HCT116 (cell line): ENCODE measurements around the gene CNKSR3. TPM values are rescaled to one million over a fixed set of nuclear protein-coding genes. Genes with fewer than 3 reads are reported as not detected.

Source experiments
- ATAC-seq: fragments of 200-7000 bp; cut with Tn5 transposase; 2 replicates; pipeline ENCODE4 v1.9.1; 2020; ENCODE audit warnings: mild to moderate bottlenecking, moderate library complexity
- BruUV-seq: library from RNA; stranded (reverse); fragments of 400-500 nt; replicated peaks from 2 replicates; lab custom pipeline; 2021; lab: Mats Ljungman, UMichigan
- CTCF ChIA-PET: fragments of 300-600 bp; sonication (Branson Sonifier 250); formaldehyde crosslinking; loops from one replicate; lab custom pipeline; 2021; ENCODE audit warnings: antibody characterized with exemption; lab: Charles Lee
- POLR2A ChIA-PET: fragments of 300-600, 350-600 bp; sonication (Branson Sonifier 250); formaldehyde crosslinking; loops from one replicate; lab custom pipeline; 2021; ENCODE audit warnings: antibody characterized with exemption; lab: Charles Lee
- RAD21 ChIA-PET, 2 experiments: fragments of 300-600 bp; sonication (Branson Sonifier 250); formaldehyde crosslinking; loops; one replicate each; lab custom pipeline; 2023; ENCODE audit warnings: low total read pairs in 2 of 2; ENCODE audit not compliant: uncharacterized antibody in 2 of 2, unreplicated experiment in 2 of 2, low non-redundant PET in 1 of 2; lab: Charles Lee
- DNase-seq: peaks from one replicate; pipeline ENCODE4 v3.0.0-alpha.2; 2010; ENCODE audit warnings: low read depth, low spot score
- H2AFZ ChIP-seq: fragments of 200-600 bp; shearing (Covaris generic), sonication (generic); 2 replicates; pipeline ENCODE4 v1.6.1; 2017; ENCODE audit warnings: low read depth, mixed run types, mixed read lengths, antibody characterized with exemption, low read length; ENCODE audit not compliant: poor library complexity, severe bottlenecking
- H3K27ac ChIP-seq: 2 replicates; pipeline ENCODE4 v1.5.1; 2012; ENCODE audit warnings: low read depth, low read length
- H3K27me3 ChIP-seq: fragments of 200-600 bp; sonication (generic); 2 replicates; pipeline ENCODE4 v1.6.1; 2016; ENCODE audit warnings: mixed run types, low read length, mixed read lengths; ENCODE audit not compliant: insufficient read depth
- H3K36me3 ChIP-seq, 2 experiments: fragments of 200-500 bp in 1 of 2; fragments of 200-600 bp in 1 of 2; sonication (Bioruptor generic) in 1 of 2; sonication (generic) in 1 of 2; 2 replicates each; pipeline versions ENCODE4 v1.5.1 to v1.6.1; 2014 to 2016; ENCODE audit warnings: low read length in 2 of 2, inconsistent platforms in 1 of 2, mixed read lengths in 1 of 2, mixed run types in 1 of 2; ENCODE audit not compliant: insufficient read depth in 2 of 2, control insufficient read depth in 1 of 2
- H3K4me1 ChIP-seq, 2 experiments: fragments of 200-600 bp in 1 of 2; sonication (generic) in 1 of 2; 2 replicates each; pipeline versions ENCODE4 v1.5.1 to v1.6.1; 2012 to 2017; ENCODE audit warnings: low read length in 2 of 2, inconsistent platforms in 1 of 2, mild to moderate bottlenecking in 1 of 2, mixed read lengths in 1 of 2, mixed run types in 1 of 2, moderate library complexity in 1 of 2; ENCODE audit not compliant: insufficient read depth in 2 of 2, control insufficient read depth in 1 of 2
- H3K4me2 ChIP-seq: fragments of 200-600 bp; sonication (generic); 2 replicates; pipeline ENCODE4 v1.6.1; 2017; ENCODE audit warnings: mixed run types, low read length, mixed read lengths
- H3K4me3 ChIP-seq, 2 experiments: fragments of 200-600 bp in 1 of 2; sonication (generic) in 1 of 2; replicated peaks in 1 of 2; 2 replicates each; pipeline ENCODE4 v1.5.1; 2011 to 2016; ENCODE audit warnings: low read length in 2 of 2, control low read depth in 1 of 2, low read depth in 1 of 2, mild to moderate bottlenecking in 1 of 2, mixed read lengths in 1 of 2, mixed run types in 1 of 2
- H3K79me2 ChIP-seq: fragments of 200-600 bp; sonication (generic); 2 replicates; pipeline ENCODE4 v1.6.1; 2017; ENCODE audit warnings: mild to moderate bottlenecking, mixed run types, low read length, moderate library complexity, mixed read lengths; ENCODE audit not compliant: insufficient read depth
- H3K9ac ChIP-seq: fragments of 200-600 bp; sonication (generic); 2 replicates; pipeline ENCODE4 v1.6.1; 2016; ENCODE audit warnings: low read length, mixed read lengths
- H3K9me2 ChIP-seq: fragments of 200-600 bp; sonication (generic), shearing (Covaris generic); 2 replicates; pipeline ENCODE4 v1.6.1; 2017; ENCODE audit warnings: mixed run types, mild to moderate bottlenecking, moderate library complexity; ENCODE audit not compliant: insufficient read depth
- H3K9me3 ChIP-seq, 2 experiments: fragments of 200-500 bp in 1 of 2; fragments of 200-600 bp in 1 of 2; sonication (Bioruptor generic) in 1 of 2; sonication (generic) in 1 of 2; 2 replicates each; pipeline ENCODE4 v1.6.1; 2014 to 2017; ENCODE audit warnings: low read length in 2 of 2, mixed read lengths in 2 of 2, inconsistent platforms in 1 of 2, low read depth in 1 of 2, mild to moderate bottlenecking in 1 of 2, mixed run types in 1 of 2, moderate library complexity in 1 of 2; ENCODE audit not compliant: control insufficient read depth in 1 of 2, insufficient read depth in 1 of 2
- H4K20me1 ChIP-seq: fragments of 200-600 bp; sonication (generic), shearing (Covaris generic); 2 replicates; pipeline ENCODE4 v1.6.1; 2017; ENCODE audit warnings: mixed run types, mild to moderate bottlenecking, moderate library complexity; ENCODE audit not compliant: insufficient read depth
- CBX3 ChIP-seq: IDR thresholded peaks from 2 replicates; pipeline ENCODE4 v1.6.1; 2012; ENCODE audit warnings: low read depth
- CEBPB ChIP-seq: IDR thresholded peaks from 2 replicates; pipeline ENCODE4 v1.6.1; 2012; ENCODE audit warnings: low read depth
- ELF1 ChIP-seq: IDR thresholded peaks from 2 replicates; pipeline ENCODE4 v1.6.1; 2012; ENCODE audit warnings: low read depth, borderline replicate concordance
- EZH2 ChIP-seq: fragments of 200-600 bp; sonication (generic); IDR thresholded peaks from 2 replicates; pipeline ENCODE4 v1.6.1; 2017; ENCODE audit warnings: antibody characterized with exemption, mixed run types
- FOSL1 ChIP-seq: IDR thresholded peaks from 2 replicates; pipeline ENCODE4 v1.6.1; 2012; ENCODE audit warnings: low read depth
- JUND ChIP-seq: IDR thresholded peaks from 2 replicates; pipeline ENCODE4 v1.6.1; 2012
- POLR2AphosphoS5 ChIP-seq: IDR thresholded peaks from 2 replicates; pipeline ENCODE4 v1.6.1; 2011; ENCODE audit warnings: mild to moderate bottlenecking, low read depth, low read length, moderate library complexity
- RAD21 ChIP-seq: IDR thresholded peaks from 2 replicates; pipeline ENCODE4 v1.6.1; 2012; ENCODE audit warnings: low read depth, mild to moderate bottlenecking
- REST ChIP-seq: IDR thresholded peaks from 2 replicates; pipeline ENCODE4 v1.6.1; 2012; ENCODE audit warnings: low read depth
- SIN3A ChIP-seq: IDR thresholded peaks from 2 replicates; pipeline ENCODE4 v1.6.1; 2012; ENCODE audit warnings: low read depth
- SP1 ChIP-seq: IDR thresholded peaks from 2 replicates; pipeline ENCODE4 v1.6.1; 2012; ENCODE audit warnings: low read depth
- SRF ChIP-seq: IDR thresholded peaks from 2 replicates; pipeline ENCODE4 v1.6.1; 2012; ENCODE audit warnings: low read depth
- TCF7L2 ChIP-seq: IDR thresholded peaks from 2 replicates; pipeline ENCODE4 v1.7.0; 2011; ENCODE audit warnings: borderline replicate concordance, inconsistent platforms; ENCODE audit not compliant: insufficient read depth, insufficient read length; ENCODE audit errors: extremely low read depth
- ZBTB33 ChIP-seq: IDR thresholded peaks from 2 replicates; pipeline ENCODE4 v1.6.1; 2011; ENCODE audit warnings: mild to moderate bottlenecking, low read length, moderate library complexity; ENCODE audit not compliant: insufficient replicate concordance; ENCODE audit errors: extremely low read depth
- intact Hi-C: fragments of 100-400 bp; cut with micrococcal nuclease; formaldehyde crosslinking; loops from 2 replicates; pipeline ENCODE4 v1.10.0; 2022
- total RNA-seq: library from RNA; stranded (reverse); gene quantifications from one replicate; pipeline ENCODE4 v1.2.1, GENCODE V29; 2021; ENCODE audit not compliant: unreplicated experiment
- TF ChIP-seq, protein P1 (sequence below): IDR thresholded peaks from 2 replicates; pipeline ENCODE4 v1.6.1; 2012
- TF ChIP-seq, protein P2 (sequence below): IDR thresholded peaks from 2 replicates; pipeline ENCODE4 v1.6.1; 2012
- TF ChIP-seq, protein P3 (sequence below), 3 experiments: fragments of 200-600 bp in 1 of 3; sonication (generic) in 1 of 3; IDR thresholded peaks in 2 of 3; conservative IDR thresholded peaks in 1 of 3; 2 replicates each; pipeline ENCODE4 v1.5.1; 2012 to 2017; ENCODE audit warnings: low read depth in 2 of 3, low read length in 2 of 3, antibody characterized with exemption in 1 of 3, borderline replicate concordance in 1 of 3, control low read depth in 1 of 3, mild to moderate bottlenecking in 1 of 3, mixed read lengths in 1 of 3, mixed run types in 1 of 3, moderate library complexity in 1 of 3; ENCODE audit not compliant: insufficient read depth in 1 of 3

CNKSR3 gene
- total RNA-seq, 1 experiment from 2014 or later: 15.4 TPM

GRCh38 chr6:154410619-154411072 is 99.8 kb downstream of the CNKSR3 start:
- Histone ChIP-seq H3K4me1 (peaks cover 25 to 28% of the 10 kb centered on the region in 2 experiments), H3K27ac (peak overlapping the region; percentile 45), H3K79me2 (no peaks in the 10 kb centered on the region), H3K9ac (0 out of 2 replicates have a peak overlapping the region, but pooled peaks have one; percentile 14), H3K9me2 (no peaks in the 10 kb centered on the region), H3K4me2 (peak overlapping the region; percentile 66), H3K4me3 (peak overlapping the region in 1 of 2 experiments; percentile 18; a peak in 2 of 4 replicates), H2AFZ (no peak overlapping the region), H4K20me1 (no peaks in the 10 kb centered on the region), H3K36me3 (0 out of 4 replicates have a peak, but pooled peaks cover 0 to 7% of the 10 kb centered on the region in 2 experiments), H3K27me3 (no peaks in the 10 kb centered on the region), H3K9me3 (no peaks in the 10 kb centered on the region)
- intact Hi-C loops: no loop called here
- BruUV-seq: no TSS peak
- ChIA-PET POLR2A (interaction anchor here (1.2 kb wide), 1 partner anchor 17 kb away, joined by 3 read pairs; no protein-coding TSS in a partner anchor), RAD21 (no interaction called here), CTCF (no interaction called here)
- peak; percentile 66 for DNase-seq
- TF ChIP-seq, protein P1, sequence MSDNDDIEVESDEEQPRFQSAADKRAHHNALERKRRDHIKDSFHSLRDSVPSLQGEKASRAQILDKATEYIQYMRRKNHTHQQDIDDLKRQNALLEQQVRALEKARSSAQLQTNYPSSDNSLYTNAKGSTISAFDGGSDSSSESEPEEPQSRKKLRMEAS: peak; percentile 8; the same call in 1 of the 2 replicates
- TF ChIP-seq POLR2AphosphoS5: peak; percentile 47; the same call in 1 of the 2 replicates
- peak; percentile 29; the same call in 1 of the 2 replicates for TF ChIP-seq CEBPB
- no peak for TF ChIP-seq REST
- TF ChIP-seq ELF1: no peak
- peak; percentile 70 for TF ChIP-seq TCF7L2
- peak; percentile 69 for TF ChIP-seq FOSL1
- peak; percentile 62 for TF ChIP-seq CBX3
- peak; percentile 51; the same call in 1 of the 2 replicates for TF ChIP-seq SIN3A
- TF ChIP-seq, protein P2, sequence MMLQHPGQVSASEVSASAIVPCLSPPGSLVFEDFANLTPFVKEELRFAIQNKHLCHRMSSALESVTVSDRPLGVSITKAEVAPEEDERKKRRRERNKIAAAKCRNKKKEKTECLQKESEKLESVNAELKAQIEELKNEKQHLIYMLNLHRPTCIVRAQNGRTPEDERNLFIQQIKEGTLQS: no peak
- TF ChIP-seq, protein P3, sequence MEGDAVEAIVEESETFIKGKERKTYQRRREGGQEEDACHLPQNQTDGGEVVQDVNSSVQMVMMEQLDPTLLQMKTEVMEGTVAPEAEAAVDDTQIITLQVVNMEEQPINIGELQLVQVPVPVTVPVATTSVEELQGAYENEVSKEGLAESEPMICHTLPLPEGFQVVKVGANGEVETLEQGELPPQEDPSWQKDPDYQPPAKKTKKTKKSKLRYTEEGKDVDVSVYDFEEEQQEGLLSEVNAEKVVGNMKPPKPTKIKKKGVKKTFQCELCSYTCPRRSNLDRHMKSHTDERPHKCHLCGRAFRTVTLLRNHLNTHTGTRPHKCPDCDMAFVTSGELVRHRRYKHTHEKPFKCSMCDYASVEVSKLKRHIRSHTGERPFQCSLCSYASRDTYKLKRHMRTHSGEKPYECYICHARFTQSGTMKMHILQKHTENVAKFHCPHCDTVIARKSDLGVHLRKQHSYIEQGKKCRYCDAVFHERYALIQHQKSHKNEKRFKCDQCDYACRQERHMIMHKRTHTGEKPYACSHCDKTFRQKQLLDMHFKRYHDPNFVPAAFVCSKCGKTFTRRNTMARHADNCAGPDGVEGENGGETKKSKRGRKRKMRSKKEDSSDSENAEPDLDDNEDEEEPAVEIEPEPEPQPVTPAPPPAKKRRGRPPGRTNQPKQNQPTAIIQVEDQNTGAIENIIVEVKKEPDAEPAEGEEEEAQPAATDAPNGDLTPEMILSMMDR (IDR thresholded peaks at IDR 0.05 in 2 of 3, conservative IDR thresholded peaks at IDR 0.05 in 1 of 3; ENCODE audit: borderline replicate concordance in 1 of 3, insufficient read depth in 1 of 3, low read depth in 2 of 3, low read length in 2 of 3): no peak
- TF ChIP-seq SP1: peak; percentile 65
- no peak for TF ChIP-seq RAD21
- peak; percentile 80 for TF ChIP-seq JUND
- TF ChIP-seq SRF: peak; percentile 60
- no peak for TF ChIP-seq ZBTB33
- no peak for TF ChIP-seq EZH2
- ATAC-seq: peak; percentile 92
